DND-41 (cell line): ENCODE data around the gene FLRT2.

Experiments
- ATAC-seq: fragments of 200-7000 bp; cut with Tn5 transposase; 3 replicates; pipeline ENCODE4 v1.9.1; 2021; ENCODE audit warnings: low read depth; ENCODE audit not compliant: insufficient read depth
- DNase-seq: peaks from one replicate; pipeline ENCODE4 v3.0.0-alpha.2; 2020
- H2AFZ ChIP-seq: 2 replicates; pipeline ENCODE4 v1.6.0; 2012; ENCODE audit warnings: low read depth, low read length
- H3K27ac ChIP-seq: 2 replicates; pipeline ENCODE4 v1.5.1; 2012; ENCODE audit warnings: low read length, inconsistent platforms
- H3K27me3 ChIP-seq: fragments of 200-600 bp; sonication (generic); 2 replicates; pipeline ENCODE4 v1.6.0; 2012; ENCODE audit warnings: low read length, mild to moderate bottlenecking, inconsistent platforms; ENCODE audit not compliant: insufficient read depth, poor library complexity
- H3K36me3 ChIP-seq: 2 replicates; pipeline ENCODE4 v1.5.1; 2012; ENCODE audit warnings: low read length, inconsistent platforms; ENCODE audit not compliant: insufficient read depth
- H3K4me1 ChIP-seq: 2 replicates; pipeline ENCODE4 v1.5.1; 2012; ENCODE audit warnings: mild to moderate bottlenecking, low read length; ENCODE audit not compliant: insufficient read depth
- H3K4me2 ChIP-seq: 2 replicates; pipeline ENCODE4 v1.6.0; 2012; ENCODE audit warnings: mild to moderate bottlenecking, moderate library complexity, low read length, inconsistent platforms; ENCODE audit not compliant: insufficient read depth
- H3K4me3 ChIP-seq, 2 experiments: fragments of 200-600 bp in 1 of 2; shearing (Covaris generic) in 1 of 2; 2 replicates each; pipeline ENCODE4 v1.5.1; 2012 to 2016; ENCODE audit warnings: inconsistent platforms in 2 of 2, low read length in 2 of 2, mild to moderate bottlenecking in 2 of 2, low read depth in 1 of 2, moderate library complexity in 1 of 2
- H3K79me2 ChIP-seq: 2 replicates; pipeline ENCODE4 v1.6.0; 2012; ENCODE audit warnings: low read length, inconsistent platforms; ENCODE audit not compliant: insufficient read depth
- H3K9ac ChIP-seq: 2 replicates; pipeline ENCODE4 v1.6.0; 2012; ENCODE audit warnings: low read depth, mild to moderate bottlenecking, inconsistent platforms, low read length, moderate library complexity
- H3K9me3 ChIP-seq: 2 replicates; pipeline ENCODE4 v1.5.1; 2012; ENCODE audit warnings: low read length, moderate library complexity, mild to moderate bottlenecking, inconsistent platforms; ENCODE audit not compliant: insufficient read depth, severe bottlenecking
- H4K20me1 ChIP-seq: 2 replicates; pipeline ENCODE4 v1.6.0; 2012; ENCODE audit warnings: low read length; ENCODE audit not compliant: insufficient read depth
- CTCF ChIP-seq: IDR thresholded peaks from 2 replicates; pipeline ENCODE4 v1.5.1; 2012; ENCODE audit warnings: borderline replicate concordance, low read length, moderate library complexity, mild to moderate bottlenecking; ENCODE audit not compliant: poor library complexity, severe bottlenecking; ENCODE audit errors: extremely low read depth
- EZH2 ChIP-seq: IDR thresholded peaks from 3 replicates; pipeline ENCODE4 v1.6.1; 2012; ENCODE audit warnings: borderline replicate concordance, low read depth, mild to moderate bottlenecking, moderate library complexity, low read length, inconsistent platforms; ENCODE audit not compliant: severe bottlenecking

Gene FLRT2

GRCh38 chr14:85564841-85565527, 35.0 kb downstream of the FLRT2 start:
- no peak for DNase-seq
- Histone ChIP-seq H3K36me3 (no peaks in the 10 kb centered on the region), H3K4me2 (no peak overlapping the region), H3K79me2 (no peaks in the 10 kb centered on the region), H3K9me3 (no peaks in the 10 kb centered on the region), H2AFZ (no peak overlapping the region), H4K20me1 (no peaks in the 10 kb centered on the region), H3K4me3 (no peak overlapping the region), H3K4me1 (no peaks in the 10 kb centered on the region), H3K27ac (no peak overlapping the region), H3K9ac (no peak overlapping the region), H3K27me3 (no peaks in the 10 kb centered on the region)
- TF ChIP-seq EZH2 (no peak), CTCF (no peak)
- ATAC-seq: no peak

- Histone ChIP-seq H3K4me1 (no peaks in the 10 kb centered on the region), H3K9me3 (no peaks in the 10 kb centered on the region), H3K9ac (no peak overlapping the region), H4K20me1 (no peaks in the 10 kb centered on the region), H3K27me3 (no peaks in the 10 kb centered on the region), H3K27ac (no peak overlapping the region), H2AFZ (no peak overlapping the region), H3K36me3 (no peaks in the 10 kb centered on the region), H3K4me3 (no peak overlapping the region), H3K4me2 (no peak overlapping the region), H3K79me2 (no peaks in the 10 kb centered on the region)
- no peak for TF ChIP-seq CTCF
- TF ChIP-seq EZH2: no peak
- ATAC-seq (no peak), DNase-seq (no peak)
Observed at GRCh38 chr14:85565862-85566296, 35.9 kb downstream of the FLRT2 start.

DNA sequence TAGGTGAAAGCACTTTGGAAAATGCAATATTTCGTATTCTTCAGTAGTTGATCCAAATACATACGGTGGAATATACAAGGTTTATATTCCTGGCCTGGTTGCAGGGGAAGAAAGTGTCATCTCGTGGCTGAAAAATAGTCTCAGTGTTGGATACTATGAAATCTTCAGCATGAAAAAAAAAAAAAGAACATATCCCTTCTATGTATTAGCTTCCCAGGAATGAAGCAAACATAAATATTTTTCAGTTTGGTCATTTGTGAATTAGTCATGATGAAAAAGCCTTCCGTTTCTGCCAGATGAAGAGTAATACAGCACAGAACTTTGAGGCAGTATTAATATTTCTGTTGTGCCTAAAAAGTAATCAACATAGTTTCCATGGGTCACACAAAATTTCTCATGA, 36.7 kb downstream of the FLRT2 start:
- TF ChIP-seq CTCF: no peak
- TF ChIP-seq EZH2: no peak
- ATAC-seq (no peak), DNase-seq (no peak)
- Histone ChIP-seq H3K4me3 (no peak overlapping the region), H3K36me3 (no peaks in the 10 kb centered on the region), H3K79me2 (no peaks in the 10 kb centered on the region), H3K27me3 (no peaks in the 10 kb centered on the region), H3K9me3 (no peaks in the 10 kb centered on the region), H2AFZ (no peak overlapping the region), H3K9ac (no peak overlapping the region), H3K27ac (no peak overlapping the region), H3K4me2 (no peak overlapping the region), H4K20me1 (no peaks in the 10 kb centered on the region), H3K4me1 (no peaks in the 10 kb centered on the region)

- no peak overlapping the region for H3K27ac ChIP-seq
- H3K79me2 ChIP-seq: no peaks in the 10 kb centered on the region
- no peak overlapping the region for H3K4me2 ChIP-seq
- no peaks in the 10 kb centered on the region for H3K4me1 ChIP-seq
- H3K4me3 ChIP-seq: no peak overlapping the region
- no peak for DNase-seq
- no peak overlapping the region for H3K9ac ChIP-seq
- no peak for TF ChIP-seq EZH2
- no peak overlapping the region for H2AFZ ChIP-seq
- H3K9me3 ChIP-seq: no peaks in the 10 kb centered on the region
- H4K20me1 ChIP-seq: no peaks in the 10 kb centered on the region
- H3K27me3 ChIP-seq: no peaks in the 10 kb centered on the region
- H3K36me3 ChIP-seq: no peaks in the 10 kb centered on the region
- ATAC-seq: no peak
Observed at GRCh38 chr14:85572011-85572410, 42.1 kb downstream of the FLRT2 start.
